ENCODE data around the gene FASTKD3.

DNA sequence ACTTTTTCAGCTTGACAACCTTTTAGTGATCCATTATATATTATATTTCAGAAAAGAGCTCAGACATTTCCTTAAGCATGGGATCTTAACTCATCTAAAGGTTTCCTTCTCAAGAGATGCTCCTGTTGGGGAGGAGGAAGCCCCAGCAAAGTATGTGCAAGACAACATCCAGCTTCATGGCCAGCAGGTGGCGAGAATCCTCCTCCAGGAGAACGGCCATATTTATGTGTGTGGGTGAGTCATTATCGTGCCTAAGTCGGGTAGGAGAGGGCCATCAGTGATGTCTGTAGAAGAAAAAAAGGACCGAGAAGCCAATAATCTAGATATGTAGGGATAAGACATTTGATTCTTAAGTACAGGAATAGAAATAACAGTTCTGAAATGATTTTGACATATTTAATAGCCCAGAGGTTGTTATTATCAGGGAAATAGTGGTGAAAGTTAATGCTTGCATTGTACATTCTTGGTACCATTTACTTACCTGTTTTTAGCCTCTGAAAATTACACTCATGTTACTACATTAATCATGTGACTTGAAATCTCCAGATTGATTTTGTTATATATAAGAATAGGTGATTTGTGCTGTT lies 28.3 kb upstream of the FASTKD3 start:
- TF ChIP-seq, protein P1, sequence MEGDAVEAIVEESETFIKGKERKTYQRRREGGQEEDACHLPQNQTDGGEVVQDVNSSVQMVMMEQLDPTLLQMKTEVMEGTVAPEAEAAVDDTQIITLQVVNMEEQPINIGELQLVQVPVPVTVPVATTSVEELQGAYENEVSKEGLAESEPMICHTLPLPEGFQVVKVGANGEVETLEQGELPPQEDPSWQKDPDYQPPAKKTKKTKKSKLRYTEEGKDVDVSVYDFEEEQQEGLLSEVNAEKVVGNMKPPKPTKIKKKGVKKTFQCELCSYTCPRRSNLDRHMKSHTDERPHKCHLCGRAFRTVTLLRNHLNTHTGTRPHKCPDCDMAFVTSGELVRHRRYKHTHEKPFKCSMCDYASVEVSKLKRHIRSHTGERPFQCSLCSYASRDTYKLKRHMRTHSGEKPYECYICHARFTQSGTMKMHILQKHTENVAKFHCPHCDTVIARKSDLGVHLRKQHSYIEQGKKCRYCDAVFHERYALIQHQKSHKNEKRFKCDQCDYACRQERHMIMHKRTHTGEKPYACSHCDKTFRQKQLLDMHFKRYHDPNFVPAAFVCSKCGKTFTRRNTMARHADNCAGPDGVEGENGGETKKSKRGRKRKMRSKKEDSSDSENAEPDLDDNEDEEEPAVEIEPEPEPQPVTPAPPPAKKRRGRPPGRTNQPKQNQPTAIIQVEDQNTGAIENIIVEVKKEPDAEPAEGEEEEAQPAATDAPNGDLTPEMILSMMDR (IDR thresholded peaks at IDR 0.05) = no peak
- TF ChIP-seq POLR2A (IDR thresholded peaks at IDR 0.05) = no peak
- no peak for TF ChIP-seq EP300 (IDR thresholded peaks at IDR 0.05)
